Germinal center (tissue), 1 donor: ENCODE measurements around the gene MAP7.

Source experiments
- DNase-seq: peaks from one replicate; pipeline ENCODE4 v3.0.0; 2012; ENCODE audit warnings: mixed read lengths, low spot score

The MAP7 gene

GRCh38 chr6:136529710-136530109 lies 20.5 kb downstream of the MAP7 start:
- DNase-seq = no peak

GRCh38 chr6:136528477-136528876 lies 21.7 kb downstream of the MAP7 start:
- no peak for DNase-seq

GRCh38 chr6:136527831-136528230 lies 22.4 kb downstream of the MAP7 start:
- no peak for DNase-seq

- DNase-seq = no peak
These were observed 23.3 kb downstream of the MAP7 start for GRCh38 chr6:136526937-136527336.

- DNase-seq = no peak
These were observed 23.9 kb downstream of the MAP7 start for GRCh38 chr6:136526196-136526930.

- DNase-seq = no peak
These were observed 24.5 kb downstream of the MAP7 start for GRCh38 chr6:136525586-136526195.

GRCh38 chr6:136524936-136525413 lies 25.2 kb downstream of the MAP7 start:
- DNase-seq = no peak

GRCh38 chr6:136524339-136524935 lies 25.8 kb downstream of the MAP7 start:
- no peak for DNase-seq

- no peak for DNase-seq
These were observed 27.0 kb downstream of the MAP7 start for GRCh38 chr6:136523196-136523595.

- DNase-seq = no peak
These were observed 27.6 kb downstream of the MAP7 start for GRCh38 chr6:136522636-136523035.

GRCh38 chr6:136521911-136522310 lies 28.3 kb downstream of the MAP7 start:
- no peak for DNase-seq

GRCh38 chr6:136521427-136521826 lies 28.8 kb downstream of the MAP7 start:
- no peak for DNase-seq

GRCh38 chr6:136520517-136520916 lies 29.7 kb downstream of the MAP7 start:
- DNase-seq = no peak

GRCh38 chr6:136517582-136517981 lies 32.6 kb downstream of the MAP7 start:
- DNase-seq = no peak

GRCh38 chr6:136517002-136517401 lies 33.2 kb downstream of the MAP7 start:
- DNase-seq = no peak

GRCh38 chr6:136514591-136514990 lies 35.6 kb downstream of the MAP7 start:
- no peak for DNase-seq

GRCh38 chr6:136511926-136512325 lies 38.3 kb downstream of the MAP7 start:
- DNase-seq = no peak

GRCh38 chr6:136511397-136511796 lies 38.8 kb downstream of the MAP7 start:
- DNase-seq = no peak

GRCh38 chr6:136510782-136511181 lies 39.4 kb downstream of the MAP7 start:
- no peak for DNase-seq

GRCh38 chr6:136510299-136510698 lies 39.9 kb downstream of the MAP7 start:
- no peak for DNase-seq

- DNase-seq = no peak
These were observed 41.4 kb downstream of the MAP7 start for GRCh38 chr6:136508725-136509392.

- DNase-seq = no peak
These were observed 44.0 kb downstream of the MAP7 start for GRCh38 chr6:136506124-136506799.
